HFF-Myc (cell line): ENCODE results near the gene CEACAM6.

ENCODE experiments used
- DNase-seq: peaks from one replicate; pipeline ENCODE4 v3.0.0-alpha.2; 2011; ENCODE audit warnings: low read depth; ENCODE audit errors: extremely low read depth
- H3K4me3 ChIP-seq: replicated peaks from 2 replicates; pipeline ENCODE4 v1.5.1; 2011; ENCODE audit warnings: low read depth, mild to moderate bottlenecking, control low read depth, low read length
- TF ChIP-seq, protein P1 (sequence below): IDR thresholded peaks from 2 replicates; pipeline ENCODE4 v1.5.1; 2012; ENCODE audit warnings: mild to moderate bottlenecking, low read depth, low read length, control low read depth; ENCODE audit errors: missing control alignments

Gene CEACAM6

DNA sequence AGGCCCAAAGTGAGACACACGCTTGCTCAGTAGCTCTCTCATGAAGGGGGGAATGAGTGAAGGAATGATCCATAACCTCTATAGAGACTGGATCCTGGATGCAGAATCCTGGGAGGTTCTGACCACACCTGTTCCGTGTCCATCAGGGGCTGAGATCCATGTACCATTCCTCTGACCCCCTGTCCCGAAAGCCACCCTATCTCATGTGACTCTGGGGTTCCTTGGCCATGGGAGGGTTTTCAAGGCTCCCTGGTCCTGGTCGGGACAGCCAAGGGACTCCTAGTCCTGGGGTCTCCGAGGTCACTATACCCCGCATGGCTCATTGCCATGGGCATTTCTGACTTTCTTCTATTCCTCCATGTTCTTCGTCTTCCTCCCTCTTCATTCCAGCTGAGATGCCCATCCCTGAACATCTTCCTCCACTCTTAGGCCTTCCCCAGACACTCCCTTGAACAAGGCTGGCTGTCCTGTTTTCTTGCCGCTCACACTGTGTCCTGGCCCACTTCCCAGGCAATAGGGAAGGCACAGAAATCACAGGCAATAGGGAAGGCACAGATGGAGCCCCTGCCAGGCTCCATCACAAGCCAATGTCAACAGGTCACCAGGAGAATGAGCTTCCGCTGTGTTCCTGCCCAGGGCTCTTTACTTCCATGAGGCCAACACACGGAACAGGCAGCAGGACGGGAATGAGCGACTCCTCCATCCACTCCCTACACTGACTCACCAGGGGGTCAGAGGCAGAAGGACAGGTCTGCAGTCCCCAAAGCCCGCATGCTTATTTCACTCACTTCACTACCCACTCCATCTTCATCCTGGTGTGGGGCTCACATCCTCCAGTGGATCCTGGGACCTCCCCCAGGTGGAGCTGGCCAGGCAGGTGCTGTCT, 43.7 kb upstream of the CEACAM6 start:
- H3K4me3 ChIP-seq: no peak overlapping the region
- TF ChIP-seq, protein P1, sequence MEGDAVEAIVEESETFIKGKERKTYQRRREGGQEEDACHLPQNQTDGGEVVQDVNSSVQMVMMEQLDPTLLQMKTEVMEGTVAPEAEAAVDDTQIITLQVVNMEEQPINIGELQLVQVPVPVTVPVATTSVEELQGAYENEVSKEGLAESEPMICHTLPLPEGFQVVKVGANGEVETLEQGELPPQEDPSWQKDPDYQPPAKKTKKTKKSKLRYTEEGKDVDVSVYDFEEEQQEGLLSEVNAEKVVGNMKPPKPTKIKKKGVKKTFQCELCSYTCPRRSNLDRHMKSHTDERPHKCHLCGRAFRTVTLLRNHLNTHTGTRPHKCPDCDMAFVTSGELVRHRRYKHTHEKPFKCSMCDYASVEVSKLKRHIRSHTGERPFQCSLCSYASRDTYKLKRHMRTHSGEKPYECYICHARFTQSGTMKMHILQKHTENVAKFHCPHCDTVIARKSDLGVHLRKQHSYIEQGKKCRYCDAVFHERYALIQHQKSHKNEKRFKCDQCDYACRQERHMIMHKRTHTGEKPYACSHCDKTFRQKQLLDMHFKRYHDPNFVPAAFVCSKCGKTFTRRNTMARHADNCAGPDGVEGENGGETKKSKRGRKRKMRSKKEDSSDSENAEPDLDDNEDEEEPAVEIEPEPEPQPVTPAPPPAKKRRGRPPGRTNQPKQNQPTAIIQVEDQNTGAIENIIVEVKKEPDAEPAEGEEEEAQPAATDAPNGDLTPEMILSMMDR: no peak
- no peak for DNase-seq

GRCh38 chr19:41714598-41714997, 40.7 kb upstream of the CEACAM6 start:
- no peak for DNase-seq
- no peak overlapping the region for H3K4me3 ChIP-seq
- TF ChIP-seq, protein P1: no peak

DNA sequence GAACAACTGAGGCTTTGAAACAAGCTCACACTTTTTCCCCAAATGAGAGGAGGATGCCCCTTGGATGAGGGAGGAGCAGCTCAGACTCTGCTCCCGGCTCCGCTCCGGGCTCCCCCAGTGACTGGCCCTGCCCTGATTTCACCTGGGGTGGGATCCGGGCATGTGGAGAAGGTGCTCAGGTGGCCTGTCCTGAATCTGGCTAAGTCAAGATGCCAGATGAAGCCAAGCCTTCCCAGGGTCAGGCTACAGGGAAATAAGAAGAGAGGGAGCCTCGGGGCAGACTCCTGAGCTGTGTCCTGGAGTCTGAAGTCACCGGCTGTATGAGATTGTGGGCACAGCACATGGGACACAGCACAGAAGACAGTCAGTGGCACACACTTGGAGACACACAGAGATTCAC, 36.6 kb upstream of the CEACAM6 start:
- no peak overlapping the region for H3K4me3 ChIP-seq
- TF ChIP-seq, protein P1: no peak
- DNase-seq: no peak

DNA sequence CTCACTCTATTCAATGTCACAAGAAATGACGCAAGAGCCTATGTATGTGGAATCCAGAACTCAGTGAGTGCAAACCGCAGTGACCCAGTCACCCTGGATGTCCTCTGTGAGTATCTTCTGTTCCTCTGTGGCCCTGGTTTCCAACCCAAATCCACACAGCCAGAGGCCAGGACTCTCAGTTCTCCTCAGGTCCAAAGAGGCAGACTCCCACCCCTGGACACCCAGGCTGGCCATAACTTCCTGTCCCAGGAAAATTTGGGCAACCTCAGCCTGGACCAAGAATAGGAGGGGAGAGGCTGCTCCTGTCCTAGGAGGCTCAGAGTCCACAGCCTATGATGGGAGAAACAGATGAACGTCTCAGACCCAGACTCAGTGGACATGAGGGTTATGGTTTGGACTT, 35.2 kb upstream of the CEACAM6 start:
- no peak overlapping the region for H3K4me3 ChIP-seq
- TF ChIP-seq, protein P1: no peak
- no peak for DNase-seq

- no peak for DNase-seq
- TF ChIP-seq, protein P1: no peak
Measured at GRCh38 chr19:41726493-41726892, 28.8 kb upstream of the CEACAM6 start.

GRCh38 chr19:41734156-41734555, 21.2 kb upstream of the CEACAM6 start:
- no peak overlapping the region for H3K4me3 ChIP-seq
- TF ChIP-seq, protein P1: no peak
- no peak for DNase-seq

More at GRCh38 chr19:41726493-41726892, 28.8 kb upstream of the CEACAM6 start:
- H3K4me3 ChIP-seq: no peak overlapping the region

GRCh38 chr19:41734585-41734984, 20.7 kb upstream of the CEACAM6 start:
- H3K4me3 ChIP-seq: no peak overlapping the region
- DNase-seq: no peak
- TF ChIP-seq, protein P1: no peak
